Right lobe of liver (tissue), 6 donors: ENCODE data around the gene SSBP2. TPM values are rescaled to one million over a fixed set of nuclear protein-coding genes. Genes with fewer than 3 reads are reported as not detected.

Experiments used
- ATAC-seq, 4 donors: fragments of 200-7000 bp; cut with Tn5 transposase; one replicate each; pipeline ENCODE4 v1.9.1; 2020; ENCODE audit warnings: mild to moderate bottlenecking in 4 of 4, moderate library complexity in 4 of 4
- DNase-seq, 3 donors: peaks; one replicate each; pipeline ENCODE4 v3.0.0-alpha.2; 2020
- H3K27ac ChIP-seq, 3 donors: fragments of 200-600 bp; one replicate each; pipeline ENCODE4 v1.8.0; 2022
- H3K27me3 ChIP-seq, 2 donors: fragments of 200-600 bp; one replicate each; pipeline ENCODE4 v1.8.0; 2022
- H3K36me3 ChIP-seq, 4 donors: fragments of 200-600 bp; sonication (generic) in 1 of 4; one replicate each; pipeline versions ENCODE4 v1.5.1 to v1.8.0; 2017 to 2022; ENCODE audit warnings: control low read depth in 1 of 4
- H3K4me1 ChIP-seq, 4 donors: fragments of 200-600 bp; sonication (generic) in 1 of 4; one replicate each; pipeline versions ENCODE4 v1.5.1 to v1.8.0; 2017 to 2022; ENCODE audit warnings: control low read depth in 1 of 4
- H3K4me3 ChIP-seq, 3 donors: fragments of 200-600 bp; one replicate each; pipeline ENCODE4 v1.8.0; 2022
- H3K9me3 ChIP-seq, 4 donors: fragments of 200-600 bp; sonication (generic) in 1 of 4; one replicate each; pipeline versions ENCODE4 v1.5.1 to v1.8.0; 2017 to 2022; ENCODE audit warnings: control low read depth in 1 of 4
- CTCF ChIP-seq, 4 donors: fragments of 200-600 bp in 3 of 4; fragments of 450-650 bp in 1 of 4; IDR thresholded peaks; one replicate each; pipeline versions ENCODE4 v1.5.1 to v1.8.0; 2016 to 2022; ENCODE audit warnings: antibody characterized with exemption in 4 of 4, mild to moderate bottlenecking in 2 of 4
- POLR2A ChIP-seq: fragments of 450-650 bp; IDR thresholded peaks from one replicate; pipeline ENCODE4 v1.6.1; 2017; ENCODE audit warnings: antibody characterized with exemption, mild to moderate bottlenecking
- WGBS: methylation state at CpG from one replicate; pipeline ENCODE4 v1.1.6; 2018; ENCODE audit warnings: low coverage, low lambda C conversion rate; ENCODE audit not compliant: insufficient coverage; ENCODE audit errors: missing lambda C conversion rate; 5-methylcytosine and 5-hydroxymethylcytosine counted together
- intact Hi-C, 2 donors: fragments of 100-400 bp; cut with DNase I; formaldehyde crosslinking; loops; one replicate each; pipeline versions ENCODE4 v1.11.2 to v1.14.1; 2022
- total RNA-seq, 6 experiments: library from RNA; depleted of rRNA in 2 of 6; stranded (reverse); fragments of >200 nt in 2 of 6; fragmentation: NEBNext Ultra II Directional in 3 of 6; extraction: Animal tissue kit (Norgen Biotek cat#: 25700) in 3 of 6; gene quantifications; one replicate each; pipeline versions ENCODE4 v1.1.0 to v1.2.4, GENCODE V29; 2016 to 2023
- donor health status: DM: no; HTN: yes; CAD: no.
- donor health status: DM: no; HTN: no; CAD: no.
- donor health status: DM: no; HTN: no; CAD: no.
- donor health status: DM: no; HTN: yes; CAD: no.
- donor health status: DM: no; HTN: yes; CAD: no.

The SSBP2 gene
- total RNA-seq, 6 experiments from 2014 or later: 2.0 to 4.8 (median 3.7) TPM

- DNase-seq: no peak
- WGBS: 84% methylated on average over 7 of the region's 7 CpGs
- ATAC-seq: no peak
- no peak for TF ChIP-seq CTCF (IDR thresholded peaks at IDR 0.05)
- no peak for TF ChIP-seq POLR2A
- no peaks in the 10 kb centered on the region for H3K36me3 ChIP-seq
- intact Hi-C loops: no loop called here
- H3K4me1 ChIP-seq: peaks cover 0 to 2% (median 0%) of the 10 kb centered on the region in 4 donors
- no peaks in the 10 kb centered on the region for H3K9me3 ChIP-seq
- H3K4me3 ChIP-seq: no peak overlapping the region
- H3K27ac ChIP-seq: no peak overlapping the region
- no peaks in the 10 kb centered on the region for H3K27me3 ChIP-seq
These were observed 22.7 kb upstream of the SSBP2 start for GRCh38 chr5:81773574-81773973.

GRCh38 chr5:81773161-81773560, 22.3 kb upstream of the SSBP2 start:
- Histone ChIP-seq H3K27me3 (no peaks in the 10 kb centered on the region), H3K4me1 (no peaks in the 10 kb centered on the region), H3K9me3 (no peaks in the 10 kb centered on the region), H3K36me3 (no peaks in the 10 kb centered on the region), H3K27ac (no peak overlapping the region), H3K4me3 (no peak overlapping the region)
- intact Hi-C loops: no loop called here
- 96% methylated on average over 3 of the region's 3 CpGs for WGBS
- ATAC-seq (no peak), DNase-seq (no peak)
- TF ChIP-seq POLR2A (no peak), CTCF (IDR thresholded peaks at IDR 0.05) (no peak)

GRCh38 chr5:81772488-81772887, 21.6 kb upstream of the SSBP2 start:
- no peaks in the 10 kb centered on the region for H3K27me3 ChIP-seq
- ATAC-seq (no peak), DNase-seq (no peak)
- H3K36me3 ChIP-seq: no peaks in the 10 kb centered on the region
- no peak overlapping the region for H3K4me3 ChIP-seq
- H3K4me1 ChIP-seq: no peaks in the 10 kb centered on the region
- 63% methylated on average over 5 of the region's 5 CpGs for WGBS
- intact Hi-C loops: no loop called here
- H3K27ac ChIP-seq: no peak overlapping the region
- TF ChIP-seq CTCF (IDR thresholded peaks at IDR 0.05) (no peak), POLR2A (no peak)
- H3K9me3 ChIP-seq: no peaks in the 10 kb centered on the region

GRCh38 chr5:81768935-81769452, 18.1 kb upstream of the SSBP2 start:
- Histone ChIP-seq H3K4me1 (no peaks in the 10 kb centered on the region), H3K27me3 (no peaks in the 10 kb centered on the region), H3K27ac (no peak overlapping the region), H3K4me3 (no peak overlapping the region), H3K9me3 (no peaks in the 10 kb centered on the region), H3K36me3 (no peaks in the 10 kb centered on the region)
- intact Hi-C loops: no loop called here
- no peak for ATAC-seq
- TF ChIP-seq POLR2A: no peak
- no peak for TF ChIP-seq CTCF (IDR thresholded peaks at IDR 0.05)
- no peak for DNase-seq
- 69% methylated on average over 2 of the region's 2 CpGs for WGBS

- no peak overlapping the region for H3K4me3 ChIP-seq
- TF ChIP-seq CTCF (IDR thresholded peaks at IDR 0.05) (no peak), POLR2A (no peak)
- intact Hi-C loops: no loop called here
- no peak for DNase-seq
- H3K36me3 ChIP-seq: no peaks in the 10 kb centered on the region
- WGBS: 61% methylated on average over 2 of the region's 2 CpGs
- no peaks in the 10 kb centered on the region for H3K9me3 ChIP-seq
- H3K4me1 ChIP-seq: no peaks in the 10 kb centered on the region
- H3K27ac ChIP-seq: no peak overlapping the region
- H3K27me3 ChIP-seq: no peaks in the 10 kb centered on the region
- no peak for ATAC-seq
These were observed 17.0 kb upstream of the SSBP2 start for GRCh38 chr5:81767938-81768337.
